ENCODE results near the gene SLC39A7.

- TF ChIP-seq EZH2 (IDR thresholded peaks at IDR 0.05; ENCODE audit: insufficient read depth, poor library complexity, severe bottlenecking) (no peak), EZH2phosphoT487 (IDR thresholded peaks at IDR 0.05; ENCODE audit: insufficient read depth, low read depth) (no peak)
Observed at GRCh38 chr6:33167374-33168283, 33.0 kb upstream of the SLC39A7 start.
